Gastroesophageal sphincter (tissue), 4 donors: ENCODE results near the gene CCDC86. TPM values are rescaled to one million over a fixed set of nuclear protein-coding genes. Genes with fewer than 3 reads are reported as not detected.
A peak's percentile ranks its signal among the peaks of the same experiment; 100 is the strongest.

Experiments used
- ATAC-seq: fragments of 150-250 bp; one replicate; pipeline ENCODE4 v1.9.1; 2016; ENCODE audit warnings: mild to moderate bottlenecking, moderate library complexity
- H3K27ac ChIP-seq, 4 donors: fragments of 200-600 bp; sonication (generic) in 3 of 4; 1 replicate in 3 of 4; 2 replicates in 1 of 4; pipeline ENCODE4 v1.5.1; 2016 to 2019
- H3K27me3 ChIP-seq: fragments of 200-600 bp; sonication (generic); one replicate; pipeline ENCODE4 v1.5.1; 2019
- H3K36me3 ChIP-seq, 2 donors: fragments of 200-600 bp; sonication (generic); one replicate each; pipeline ENCODE4 v1.5.1; 2019; ENCODE audit warnings: control low read depth in 1 of 2
- H3K4me1 ChIP-seq, 3 donors: fragments of 200-600 bp; sonication (generic); 1 replicate in 2 of 3; 2 replicates in 1 of 3; pipeline ENCODE4 v1.5.1; 2016 to 2019; ENCODE audit warnings: control low read depth in 2 of 3
- H3K4me3 ChIP-seq, 2 donors: fragments of 200-600 bp; sonication (generic); one replicate each; pipeline ENCODE4 v1.5.1; 2019; ENCODE audit warnings: mild to moderate bottlenecking in 1 of 2, moderate library complexity in 1 of 2
- H3K9me3 ChIP-seq, 3 donors: fragments of 200-600 bp; sonication (generic); one replicate each; pipeline ENCODE4 v1.5.1; 2017 to 2019; ENCODE audit warnings: control low read depth in 2 of 3
- CTCF ChIP-seq, 4 experiments: fragments of 200-600 bp in 2 of 4; fragments of 450-650 bp in 2 of 4; sonication (generic) in 1 of 4; IDR thresholded peaks; one replicate each; pipeline ENCODE4 v1.5.1; 2017 to 2019; ENCODE audit warnings: antibody characterized with exemption in 4 of 4, mild to moderate bottlenecking in 2 of 4, moderate library complexity in 2 of 4
- EP300 ChIP-seq: sonication (generic); formaldehyde crosslinking; IDR thresholded peaks from one replicate; pipeline ENCODE4 v1.6.1; 2017; ENCODE audit warnings: antibody characterized with exemption, mild to moderate bottlenecking
- POLR2A ChIP-seq, 2 donors: fragments of 450-650 bp; IDR thresholded peaks; one replicate each; pipeline ENCODE4 v1.6.1; 2017; ENCODE audit warnings: antibody characterized with exemption in 2 of 2, mild to moderate bottlenecking in 2 of 2, moderate library complexity in 1 of 2
- POLR2AphosphoS5 ChIP-seq: sonication (generic); formaldehyde crosslinking; IDR thresholded peaks from one replicate; pipeline ENCODE4 v1.6.1; 2017; ENCODE audit warnings: antibody characterized with exemption
- WGBS, 2 donors: methylation state at CpG; one replicate each; pipeline ENCODE4 v1.1.5; 2018; ENCODE audit warnings: low coverage in 1 of 2; 5-methylcytosine and 5-hydroxymethylcytosine counted together
- total RNA-seq, 4 donors: library from RNA; depleted of rRNA; stranded (reverse); fragments of >200 nt; gene quantifications; one replicate each; pipeline ENCODE4 v1.1.0, GENCODE V29; 2016

CCDC86 gene
- total RNA-seq, 4 donors from 2014 or later = 10.5 to 27.8 (median 18.2) TPM

GRCh38 chr11:60872124-60872960, 30.4 kb downstream of the CCDC86 start:
- ATAC-seq = peak; percentile 60
- Histone ChIP-seq H3K4me3 (no peak overlapping the region), H3K9me3 (no peaks in the 10 kb centered on the region), H3K27ac (peak overlapping the region in 1 of 4 donors; percentile 14), H3K36me3 (no peaks in the 10 kb centered on the region), H3K27me3 (no peaks in the 10 kb centered on the region), H3K4me1 (peaks cover 0 to 58% (median 6%) of the 10 kb centered on the region in 3 donors)
- TF ChIP-seq CTCF (IDR thresholded peaks at IDR 0.05) (no peak), POLR2AphosphoS5 (no peak), EP300 (no peak), POLR2A (IDR thresholded peaks at IDR 0.05) (no peak)
- WGBS, 2 donors = 100% methylated on average over 2 of the region's 6 CpGs

- WGBS, 2 donors = 56 to 71% methylated on average over 7 to 13 of the region's 16 CpGs
- ATAC-seq = no peak
- no peaks in the 10 kb centered on the region for H3K9me3 ChIP-seq
- no peaks in the 10 kb centered on the region for H3K27me3 ChIP-seq
- TF ChIP-seq EP300 = no peak
- no peak for TF ChIP-seq POLR2AphosphoS5
- TF ChIP-seq CTCF (IDR thresholded peaks at IDR 0.05) = no peak
- TF ChIP-seq POLR2A (IDR thresholded peaks at IDR 0.05) = no peak
- no peaks in the 10 kb centered on the region for H3K36me3 ChIP-seq
- H3K4me3 ChIP-seq = no peak overlapping the region
- peaks cover 0 to 65% (median 7%) of the 10 kb centered on the region in 3 donors for H3K4me1 ChIP-seq
- H3K27ac ChIP-seq = peak overlapping the region in 1 of 4 donors; percentile 14
Measured at GRCh38 chr11:60872961-60873524, 31.1 kb downstream of the CCDC86 start.

GRCh38 chr11:60873533-60873932, 31.6 kb downstream of the CCDC86 start:
- H3K4me3 ChIP-seq = no peak overlapping the region
- H3K36me3 ChIP-seq = no peaks in the 10 kb centered on the region
- peaks cover 0 to 69% (median 10%) of the 10 kb centered on the region in 3 donors for H3K4me1 ChIP-seq
- no peaks in the 10 kb centered on the region for H3K9me3 ChIP-seq
- 80 to 81% methylated on average over 4 to 7 of the region's 12 CpGs for WGBS, 2 donors
- no peak overlapping the region for H3K27ac ChIP-seq
- TF ChIP-seq POLR2A (IDR thresholded peaks at IDR 0.05) = no peak
- TF ChIP-seq POLR2AphosphoS5 = no peak
- no peak for TF ChIP-seq EP300
- TF ChIP-seq CTCF (IDR thresholded peaks at IDR 0.05) = no peak
- H3K27me3 ChIP-seq = no peaks in the 10 kb centered on the region
- ATAC-seq = no peak

- no peak for ATAC-seq
Measured at GRCh38 chr11:60874421-60875365, 32.8 kb downstream of the CCDC86 start.

More at GRCh38 chr11:60874421-60875365, 32.8 kb downstream of the CCDC86 start:
- Histone ChIP-seq H3K27ac (no peak overlapping the region), H3K9me3 (no peaks in the 10 kb centered on the region), H3K4me3 (no peak overlapping the region), H3K27me3 (no peaks in the 10 kb centered on the region), H3K36me3 (peaks cover 0 to 3% of the 10 kb centered on the region in 2 donors), H3K4me1 (peaks cover 4 to 79% (median 10%) of the 10 kb centered on the region in 3 donors)
- 14 to 100% methylated on average over 1 to 5 of the region's 13 CpGs for WGBS, 2 donors
- TF ChIP-seq EP300 (no peak), CTCF (IDR thresholded peaks at IDR 0.05) (no peak), POLR2A (IDR thresholded peaks at IDR 0.05) (no peak), POLR2AphosphoS5 (no peak)
